Stimulated activated CD4-positive, alpha-beta T cell treated with anti-CD3 and anti-CD28 coated beads, Interleukin-12 subunit alpha, Interleukin-12 subunit beta, amount 100 ng/mL, for 4 hours (primary cell): ENCODE measurements around the gene MTHFD1.

Experiments used
- DNase-seq: peaks from one replicate; pipeline ENCODE4 v3.0.0-alpha.2; 2020

MTHFD1 gene

GRCh38 chr14:64454671-64455070 is 66.5 kb downstream of the MTHFD1 start:
- no peak for DNase-seq

GRCh38 chr14:64459405-64460136 is 71.4 kb downstream of the MTHFD1 start:
- DNase-seq: no peak

GRCh38 chr14:64461221-64461620 is 73.1 kb downstream of the MTHFD1 start:
- DNase-seq: no peak

- no peak for DNase-seq
These were observed 75.0 kb downstream of the MTHFD1 start for GRCh38 chr14:64463195-64463594.

GRCh38 chr14:64463873-64464272 is 75.7 kb downstream of the MTHFD1 start:
- DNase-seq: no peak

- no peak for DNase-seq
These were observed 76.5 kb downstream of the MTHFD1 start for GRCh38 chr14:64464651-64465050.

DNA sequence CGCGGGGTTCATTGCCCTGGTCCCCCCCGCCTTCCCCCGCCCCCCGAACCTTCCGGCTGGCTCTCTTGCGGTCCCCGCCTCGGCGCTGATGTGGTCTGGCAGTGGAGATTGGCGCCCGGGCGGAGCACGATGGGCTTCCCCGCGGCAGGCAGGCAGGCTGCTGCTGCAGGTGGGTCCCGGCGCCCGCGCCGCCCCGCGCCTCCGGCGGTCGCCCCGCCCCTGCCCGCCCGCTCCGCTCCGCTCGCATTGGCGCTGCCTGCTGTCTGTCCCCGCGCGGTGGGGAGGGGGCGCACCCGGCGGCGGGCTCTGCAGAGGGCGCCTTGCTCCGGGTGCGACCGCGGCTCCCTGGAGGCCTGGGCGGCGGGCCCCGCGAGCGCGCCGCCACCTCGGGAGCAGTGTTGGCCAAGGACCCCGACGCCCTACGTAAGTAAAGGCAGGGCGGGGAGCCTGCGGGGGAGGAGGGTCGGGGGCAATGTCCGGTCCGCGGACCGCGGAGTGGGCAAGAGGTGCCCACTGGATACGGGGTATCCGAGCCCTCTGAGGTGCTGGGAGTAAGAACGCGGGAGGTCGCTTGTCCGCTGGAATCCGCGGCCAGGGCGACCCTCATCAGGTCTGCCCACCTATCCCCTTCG is 77.2 kb downstream of the MTHFD1 start, which contains the start of gene AKAP5:
TSS of gene AKAP5 (plus strand) at position 309 of the 632 bp plus-strand sequence. CDS start 2,896 bp downstream, outside the sequence.
- peak; percentile 60 for DNase-seq

DNA sequence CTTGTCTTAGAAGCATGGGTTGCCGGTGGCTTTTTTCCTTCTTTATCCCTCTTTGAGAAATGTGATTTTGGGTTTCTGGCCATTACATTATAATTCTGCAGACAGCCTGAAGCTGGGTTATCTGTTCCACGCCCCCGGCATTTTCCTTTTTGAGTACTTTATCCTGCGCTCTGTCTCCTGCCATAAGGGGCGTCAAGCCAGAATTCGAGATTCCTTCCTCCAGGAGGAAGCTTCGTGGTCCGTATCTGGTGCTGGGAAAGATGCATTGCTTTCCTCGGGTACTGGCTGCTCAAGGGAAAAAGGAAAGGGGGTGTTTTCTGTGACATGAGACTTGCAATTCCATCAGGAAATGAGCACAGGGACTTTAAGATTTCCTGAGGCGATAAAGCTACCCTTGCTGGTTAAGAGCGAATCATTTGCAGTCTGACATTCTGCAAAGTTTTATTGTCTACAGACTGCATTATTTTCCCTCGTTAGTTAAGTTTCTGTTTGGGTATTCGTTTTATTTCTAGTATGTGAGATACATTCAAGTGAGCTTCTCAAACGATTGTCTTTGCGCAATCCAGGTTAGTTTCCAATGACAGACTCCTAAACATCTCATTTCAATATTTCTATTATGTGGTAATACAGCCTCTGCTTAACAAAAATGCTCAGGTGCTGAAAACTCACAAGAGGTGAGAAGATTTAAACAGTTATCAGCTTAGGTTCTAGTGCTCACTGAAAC is 77.8 kb downstream of the MTHFD1 start:
- no peak for DNase-seq

GRCh38 chr14:64467101-64467500 is 78.9 kb downstream of the MTHFD1 start:
- no peak for DNase-seq

- DNase-seq: no peak
These were observed 79.4 kb downstream of the MTHFD1 start for GRCh38 chr14:64467566-64467965.

- no peak for DNase-seq
These were observed 80.3 kb downstream of the MTHFD1 start for GRCh38 chr14:64468451-64468850.

GRCh38 chr14:64474041-64474440 is 85.9 kb downstream of the MTHFD1 start:
- DNase-seq: no peak

DNA sequence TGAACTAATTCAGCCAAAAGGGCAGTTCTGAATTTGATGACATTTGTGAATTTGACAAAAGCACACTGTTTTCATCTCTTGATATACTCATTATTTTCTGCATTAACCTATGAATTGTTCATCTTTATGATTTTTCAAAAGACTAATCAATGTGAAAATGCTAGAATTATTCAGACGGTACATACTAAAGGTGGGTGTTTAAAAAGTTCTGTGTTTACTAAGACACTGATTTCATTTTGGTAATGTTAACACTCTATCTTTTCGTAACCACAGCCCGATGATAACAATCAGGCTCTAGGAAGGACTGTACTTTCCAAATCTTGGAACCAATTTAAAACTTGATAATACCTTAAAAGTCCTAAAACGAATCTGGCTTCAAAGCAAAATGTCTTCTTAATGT is 86.5 kb downstream of the MTHFD1 start:
- no peak for DNase-seq

DNA sequence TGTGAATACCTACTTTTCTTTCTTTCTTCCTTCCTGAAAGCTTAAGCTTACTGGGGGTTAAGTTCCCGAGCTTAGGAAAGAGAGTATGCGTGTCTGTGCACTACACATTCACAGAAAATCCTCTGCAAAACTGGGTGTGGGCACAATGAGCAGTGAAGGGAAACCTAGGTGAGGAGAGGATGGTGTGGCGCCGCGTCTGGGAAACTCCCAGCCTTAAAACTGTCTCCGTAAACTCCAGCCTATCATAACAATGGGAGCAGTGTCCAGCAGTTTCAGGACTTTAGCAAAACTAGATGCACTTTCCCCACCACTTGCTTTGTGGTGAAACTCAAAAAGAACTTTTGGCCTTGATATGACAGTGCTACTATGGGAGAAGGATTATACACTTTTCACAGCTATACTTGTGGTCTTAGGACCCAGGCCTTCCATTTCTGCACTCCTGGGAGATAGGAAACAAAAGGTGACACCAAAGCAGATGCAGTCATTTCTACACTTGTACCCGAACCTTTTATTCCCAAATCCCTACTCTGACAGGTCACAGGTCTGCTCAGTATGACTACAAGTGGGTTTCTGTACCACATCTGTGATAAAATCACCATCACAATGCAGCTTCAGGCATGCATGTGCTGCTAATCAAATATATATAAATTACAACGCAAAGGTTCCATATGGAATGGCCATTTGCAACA is 87.6 kb downstream of the MTHFD1 start:
- no peak for DNase-seq

- DNase-seq: no peak
These were observed 88.3 kb downstream of the MTHFD1 start for GRCh38 chr14:64476438-64476837.

DNA sequence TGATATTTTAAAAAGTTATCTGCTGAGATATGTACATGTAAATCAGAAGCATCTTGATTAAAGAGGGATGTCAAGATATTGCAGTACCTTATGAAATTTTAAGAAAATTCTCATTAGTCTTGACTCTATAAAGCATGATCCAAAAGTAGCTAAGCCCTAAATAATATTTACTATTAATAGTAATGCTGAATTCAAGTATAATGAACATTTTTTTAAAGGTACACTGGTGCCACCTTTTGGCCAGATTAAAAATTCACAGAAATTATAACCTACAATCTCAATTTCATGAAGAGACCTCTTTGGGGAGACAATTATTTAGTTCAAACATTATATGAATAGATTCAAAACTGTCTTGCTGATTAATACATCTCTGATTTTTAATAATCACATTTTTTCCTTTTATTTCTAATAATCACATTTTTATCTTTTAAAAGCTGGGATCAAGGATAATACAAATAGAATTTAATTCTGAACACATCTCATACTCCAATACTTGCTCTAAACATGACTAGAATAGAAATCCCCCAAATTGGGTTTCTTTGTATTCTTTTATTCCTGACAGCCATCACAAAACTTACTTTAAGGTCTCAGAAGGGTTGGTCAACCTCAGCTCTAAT is 90.6 kb downstream of the MTHFD1 start:
- no peak for DNase-seq

GRCh38 chr14:64488590-64489099 is 100.5 kb downstream of the MTHFD1 start:
- no peak for DNase-seq

DNA sequence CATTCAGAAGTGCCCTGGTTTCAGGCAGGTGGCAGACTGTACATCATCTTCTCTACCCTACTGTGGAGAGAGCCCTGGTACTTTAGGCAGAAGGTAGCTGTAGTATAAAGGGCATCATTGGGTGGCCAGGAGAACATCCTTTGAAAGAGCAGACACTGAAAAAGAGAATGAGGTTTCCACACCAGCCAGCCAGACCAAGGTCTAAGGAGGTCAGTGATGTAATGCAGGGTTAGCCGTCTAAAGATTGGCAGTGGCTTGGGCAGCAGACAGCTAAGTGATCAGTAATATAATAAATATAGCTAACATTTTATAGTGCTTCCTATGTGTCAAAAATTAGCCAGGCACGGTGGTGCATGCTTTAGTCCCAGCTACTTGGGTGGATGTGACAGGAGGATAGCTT is 103.5 kb downstream of the MTHFD1 start:
- no peak for DNase-seq

- no peak for DNase-seq
These were observed 105.3 kb downstream of the MTHFD1 start for GRCh38 chr14:64493455-64493854.

DNA sequence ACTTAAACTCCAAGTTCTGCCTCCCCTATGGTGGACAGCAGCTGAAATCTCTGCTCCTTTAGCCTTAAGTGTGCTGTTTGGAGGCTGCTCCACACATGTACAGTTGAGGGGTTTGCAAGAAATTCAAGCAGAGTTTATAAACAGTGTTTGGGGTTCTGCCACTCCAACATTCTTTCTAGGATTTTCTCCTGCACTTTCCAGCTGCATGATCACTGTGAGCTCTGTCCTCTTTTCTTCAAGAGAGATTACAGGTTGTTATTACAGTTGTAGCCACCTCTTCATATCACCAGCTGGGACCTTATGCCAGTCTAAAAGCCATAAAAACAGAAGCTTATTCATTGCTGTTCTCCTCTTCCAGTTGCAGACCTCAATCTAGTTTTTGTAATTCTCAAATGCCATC is 107.1 kb downstream of the MTHFD1 start:
- no peak for DNase-seq

DNA sequence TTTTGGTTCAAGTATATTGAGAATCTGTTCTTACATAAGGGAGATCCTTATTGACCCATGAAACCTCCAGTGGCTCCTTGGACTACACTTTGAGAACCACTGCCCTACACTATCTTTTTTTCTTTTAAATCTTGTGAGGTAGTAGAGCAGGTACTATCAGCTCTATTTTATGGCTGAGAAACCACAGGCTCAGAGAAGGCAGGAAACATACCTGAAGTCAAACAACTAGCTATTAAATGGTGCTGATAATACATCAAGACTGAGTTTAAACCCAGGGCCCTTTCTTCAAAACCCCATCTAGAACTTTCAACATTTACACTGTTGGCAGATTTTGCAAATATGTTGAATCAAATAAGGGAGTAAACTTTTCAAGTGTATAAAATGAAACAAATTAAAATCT is 108.6 kb downstream of the MTHFD1 start:
- DNase-seq: no peak

DNA sequence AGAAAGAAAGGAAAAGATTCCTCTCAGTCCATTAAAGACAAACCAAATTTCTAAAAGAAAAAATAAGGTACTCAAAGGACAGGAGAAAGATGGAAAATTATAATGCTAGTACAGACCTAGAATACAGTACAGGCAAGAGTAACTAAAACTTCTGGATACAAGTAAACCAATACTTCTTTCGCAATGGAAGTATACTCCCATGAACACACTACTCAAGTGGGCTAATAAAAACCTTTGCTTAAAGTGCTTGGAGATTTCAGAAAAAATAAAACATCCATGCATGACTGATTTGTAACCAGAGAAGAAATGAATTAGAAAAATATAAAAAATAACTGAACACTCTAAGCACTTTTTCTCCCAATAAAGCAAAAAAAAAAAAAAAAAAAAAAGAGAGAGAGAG is 111.9 kb downstream of the MTHFD1 start:
- DNase-seq: no peak
